ENCODE measurements around the gene CYP21A2. TPM values are rescaled to one million over a fixed set of nuclear protein-coding genes. Genes with fewer than 3 reads are reported as not detected.

Gene CYP21A2
- total RNA-seq, 2 donors from 2014 or later, result 0.35 TPM; not detected in 1

GRCh38 chr6:32074996-32075532 lies 36.8 kb downstream of the CYP21A2 start:
- 77 to 92% methylated on average over 5 to 8 of the region's 8 CpGs for WGBS, 2 experiments (ENCODE audit: insufficient coverage in 1 of 2, insufficient read length in 1 of 2)

GRCh38 chr6:32075781-32076180 lies 37.6 kb downstream of the CYP21A2 start:
- H3K27me3 ChIP-seq (ENCODE audit: control insufficient read depth, insufficient read depth, low read length, poor library complexity, severe bottlenecking), result no peaks in the 10 kb centered on the region
- peak overlapping the region; percentile 38 for H3K27ac Mint-ChIP-seq
- 86 to 100% methylated on average over 1 to 3 of the region's 3 CpGs for WGBS, 2 experiments (ENCODE audit: insufficient coverage in 1 of 2, insufficient read length in 1 of 2)
- no peaks in the 10 kb centered on the region for H3K36me3 Mint-ChIP-seq (ENCODE audit: low read depth)
- no peak overlapping the region for H3K4me3 ChIP-seq (ENCODE audit: low read length)
- no peak for TF ChIP-seq CTCF (conservative IDR thresholded peaks at IDR 0.05)
- H3K4me3 Mint-ChIP-seq, result no peak overlapping the region
- no peak overlapping the region for H3K9ac ChIP-seq (ENCODE audit: extremely low read depth, low read length, poor library complexity, severe bottlenecking)
- no peaks in the 10 kb centered on the region for H3K9me3 ChIP-seq (ENCODE audit: control insufficient read depth, low read length)
- peaks cover 3% of the 10 kb centered on the region for H3K27me3 Mint-ChIP-seq (ENCODE audit: insufficient read depth)
- no peak for DNase-seq
- H3K36me3 ChIP-seq (ENCODE audit: control insufficient read depth, insufficient read depth, low read length), result no peaks in the 10 kb centered on the region
- H3K4me1 ChIP-seq (ENCODE audit: control insufficient read depth, insufficient read depth, low read length), result no peaks in the 10 kb centered on the region
- H3K4me1 Mint-ChIP-seq, result peaks cover 4% of the 10 kb centered on the region
- H3K9me3 Mint-ChIP-seq, result no peaks in the 10 kb centered on the region
- H3K27ac ChIP-seq (ENCODE audit: low read depth, low read length), result peak overlapping the region; percentile 8

More at GRCh38 chr6:32074996-32075532, 36.8 kb downstream of the CYP21A2 start:
- no peak overlapping the region for H3K9ac ChIP-seq (ENCODE audit: extremely low read depth, low read length, poor library complexity, severe bottlenecking)
- H3K27me3 Mint-ChIP-seq (ENCODE audit: insufficient read depth), result peaks cover 1% of the 10 kb centered on the region
- no peak overlapping the region for H3K27ac ChIP-seq (ENCODE audit: low read depth, low read length)
- H3K36me3 ChIP-seq (ENCODE audit: control insufficient read depth, insufficient read depth, low read length), result no peaks in the 10 kb centered on the region
- no peak overlapping the region for H3K4me3 ChIP-seq (ENCODE audit: low read length)
- H3K27ac Mint-ChIP-seq, result peak overlapping the region; percentile 38
- no peak for DNase-seq
- H3K4me1 ChIP-seq (ENCODE audit: control insufficient read depth, insufficient read depth, low read length), result no peaks in the 10 kb centered on the region
- H3K4me3 Mint-ChIP-seq, result no peak overlapping the region
- H3K9me3 Mint-ChIP-seq, result no peaks in the 10 kb centered on the region
- H3K4me1 Mint-ChIP-seq, result peaks cover 8% of the 10 kb centered on the region
- no peaks in the 10 kb centered on the region for H3K27me3 ChIP-seq (ENCODE audit: control insufficient read depth, insufficient read depth, low read length, poor library complexity, severe bottlenecking)
- TF ChIP-seq CTCF (conservative IDR thresholded peaks at IDR 0.05), result no peak
- H3K36me3 Mint-ChIP-seq (ENCODE audit: low read depth), result no peaks in the 10 kb centered on the region
- no peaks in the 10 kb centered on the region for H3K9me3 ChIP-seq (ENCODE audit: control insufficient read depth, low read length)

GRCh38 chr6:32076321-32076809 lies 38.1 kb downstream of the CYP21A2 start:
- no peak for TF ChIP-seq CTCF (conservative IDR thresholded peaks at IDR 0.05)
- Mint-ChIP-seq H3K9me3 (no peaks in the 10 kb centered on the region), H3K4me3 (no peak overlapping the region), H3K4me1 (no peaks in the 10 kb centered on the region), H3K27me3 (ENCODE audit: insufficient read depth) (peaks cover 3% of the 10 kb centered on the region), H3K36me3 (ENCODE audit: low read depth) (no peaks in the 10 kb centered on the region), H3K27ac (no peak overlapping the region)
- Histone ChIP-seq H3K27me3 (ENCODE audit: control insufficient read depth, insufficient read depth, low read length, poor library complexity, severe bottlenecking) (no peaks in the 10 kb centered on the region), H3K27ac (ENCODE audit: low read depth, low read length) (peak overlapping the region; percentile 8), H3K36me3 (ENCODE audit: control insufficient read depth, insufficient read depth, low read length) (no peaks in the 10 kb centered on the region), H3K9me3 (ENCODE audit: control insufficient read depth, low read length) (no peaks in the 10 kb centered on the region), H3K9ac (ENCODE audit: extremely low read depth, low read length, poor library complexity, severe bottlenecking) (no peak overlapping the region), H3K4me1 (ENCODE audit: control insufficient read depth, insufficient read depth, low read length) (no peaks in the 10 kb centered on the region), H3K4me3 (ENCODE audit: low read length) (no peak overlapping the region)
- WGBS, 2 experiments (ENCODE audit: insufficient coverage in 1 of 2, insufficient read length in 1 of 2), result 74 to 86% methylated on average over 7 to 12 of the region's 12 CpGs
- no peak for DNase-seq

Data from endodermal cell (in vitro differentiated cells).